SJSA1 (cell line): ENCODE results near the gene WNT16. TPM values are rescaled to one million over a fixed set of nuclear protein-coding genes. Genes with fewer than 3 reads are reported as not detected.
"Not testable (repeated sequence)": the region's sequence is repeated elsewhere in the genome, so short reads cannot be mapped to it uniquely, and the experiment has no call there.

Experiments used
- DNase-seq, 2 experiments: peaks; one replicate each; pipeline ENCODE4 v3.0.0-alpha.2; 2015 to 2020; ENCODE audit warnings: low spot score in 2 of 2, low read depth in 1 of 2
- H3K27ac ChIP-seq: fragments of 250-450 bp; sonication (Bioruptor Pico); 2 replicates; pipeline ENCODE4 v1.5.1; 2020; ENCODE audit warnings: mild to moderate bottlenecking, moderate library complexity
- H3K27me3 ChIP-seq: fragments of 250-450 bp; sonication (Bioruptor Pico); replicated peaks from 2 replicates; pipeline ENCODE4 v1.5.1; 2020; ENCODE audit warnings: mild to moderate bottlenecking, moderate library complexity
- H3K36me3 ChIP-seq: fragments of 250-450 bp; sonication (Bioruptor Pico); 2 replicates; pipeline ENCODE4 v1.5.1; 2020; ENCODE audit warnings: mild to moderate bottlenecking
- H3K4me1 ChIP-seq: fragments of 250-450 bp; sonication (Bioruptor Pico); replicated peaks from 2 replicates; pipeline ENCODE4 v1.6.1; 2021; ENCODE audit warnings: mild to moderate bottlenecking
- H3K4me3 ChIP-seq: fragments of 250-450 bp; sonication (Bioruptor Pico); 2 replicates; pipeline ENCODE4 v1.5.1; 2020; ENCODE audit warnings: mild to moderate bottlenecking
- H3K9me3 ChIP-seq: fragments of 250-450 bp; sonication (Bioruptor Pico); replicated peaks from 2 replicates; pipeline ENCODE4 v1.5.1; 2020; ENCODE audit warnings: mild to moderate bottlenecking
- total RNA-seq: library from RNA; depleted of rRNA; stranded (reverse); fragments of >200 nt; shearing (Covaris generic); gene quantifications from 2 replicates; pipeline ENCODE4 v1.2.3, GENCODE V29; 2014; rRNA removed

The WNT16 gene
- not detected in 2 replicates for total RNA-seq

DNA sequence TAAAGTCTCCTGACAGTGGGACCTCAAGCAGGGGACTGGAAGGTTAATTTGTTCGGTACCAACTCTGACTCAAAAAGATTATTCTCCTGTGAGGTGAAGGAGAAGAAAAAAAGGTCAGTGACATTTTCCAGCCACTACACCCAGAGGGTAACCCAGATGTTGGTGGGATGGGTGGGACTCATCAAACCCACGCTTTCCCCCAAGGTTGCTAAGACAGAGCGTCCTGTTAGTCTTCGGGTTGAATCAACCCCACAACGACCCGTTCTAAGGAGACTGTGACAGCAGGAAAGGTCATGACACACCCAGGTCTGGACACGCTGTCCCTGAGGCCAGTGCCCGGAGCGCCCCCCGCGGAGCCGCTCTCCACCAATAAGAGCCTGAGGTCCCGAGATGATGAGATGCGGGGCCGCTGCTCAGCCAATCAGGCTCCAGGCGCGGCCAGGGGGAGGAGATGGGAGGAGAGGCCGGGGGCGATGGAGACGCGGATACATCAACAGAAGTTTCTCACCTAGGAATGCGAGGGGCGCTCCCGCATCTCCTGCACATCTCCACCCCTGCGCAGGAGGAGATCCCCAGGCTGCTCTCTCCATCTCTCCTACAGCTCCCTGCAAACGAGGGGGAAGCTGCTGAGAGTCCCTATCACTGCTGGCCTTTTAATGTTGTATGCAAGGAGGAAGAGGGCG is at the start of gene WNT16:
Gene WNT16 (plus strand): TSS at position 493 of the 683 bp plus-strand sequence. CDS start 293 bp downstream, outside the sequence.
- Histone ChIP-seq H3K4me3 (peak within 1 kb of the TSS; percentile 39), H3K27me3 (peaks cover 27% of the 10 kb centered on the region), H3K4me1 (peaks cover 5% of the 10 kb centered on the region), H3K36me3 (no peaks in the 10 kb centered on the region), H3K9me3 (no peaks in the 10 kb centered on the region), H3K27ac (no peak within 1 kb of the TSS)
- DNase-seq, result no peak

DNA sequence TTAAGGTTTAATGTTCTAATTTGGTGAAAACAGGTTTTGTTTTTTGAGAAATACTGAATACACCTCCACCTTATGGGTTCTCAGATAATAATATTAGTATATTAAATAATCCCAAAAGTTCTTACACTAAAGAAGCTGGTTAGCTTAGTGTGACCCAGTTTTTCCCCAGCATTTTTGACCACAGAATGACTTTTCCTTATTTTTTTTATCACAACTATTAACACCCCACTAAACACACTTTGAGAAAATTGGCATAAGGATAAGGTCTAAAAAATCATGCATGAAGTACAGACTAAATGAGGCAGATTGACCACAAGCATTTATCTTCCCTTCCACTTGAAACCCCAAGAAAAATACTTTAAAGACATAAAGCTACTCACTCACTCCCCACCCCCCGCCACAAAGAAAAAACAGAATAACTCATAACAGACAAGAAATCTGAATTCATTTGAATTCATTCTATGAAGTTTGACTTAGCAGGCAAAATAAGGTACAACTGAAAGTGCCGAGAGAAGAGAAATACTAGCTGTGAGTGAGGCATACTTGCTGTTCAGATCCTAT is 49.7 kb upstream of the WNT16 start:
- peaks cover 33% of the 10 kb centered on the region for H3K4me1 ChIP-seq
- no peak for DNase-seq
- H3K36me3 ChIP-seq, result peaks cover 16% of the 10 kb centered on the region
- H3K27ac ChIP-seq, result peak overlapping the region; percentile 92
- H3K4me3 ChIP-seq, result no peak overlapping the region
- no peaks in the 10 kb centered on the region for H3K27me3 ChIP-seq
- H3K9me3 ChIP-seq, result no peaks in the 10 kb centered on the region

DNA sequence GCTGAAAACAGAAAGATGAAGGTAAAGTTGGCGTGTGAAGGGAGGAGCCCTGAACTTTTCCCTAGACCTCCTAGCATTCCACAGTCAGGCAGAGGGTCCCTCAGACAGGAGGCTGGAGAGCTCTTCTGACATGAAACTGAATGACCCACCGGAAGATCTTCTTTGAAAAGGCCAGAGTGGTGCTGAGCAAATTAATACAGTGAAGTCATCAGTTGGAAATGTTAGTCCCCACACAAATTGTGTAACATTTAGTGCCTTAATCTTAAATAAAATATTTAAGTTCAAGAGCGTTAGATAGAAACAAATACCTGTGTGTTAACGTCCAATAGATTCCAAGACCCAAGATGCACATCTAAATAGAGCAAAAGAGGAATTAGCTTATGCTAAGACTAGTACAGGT is 49.0 kb upstream of the WNT16 start:
- no peak for DNase-seq
- Histone ChIP-seq H3K27me3 (no peaks in the 10 kb centered on the region), H3K27ac (no peak overlapping the region; the same call in 1 of the 2 replicates), H3K36me3 (peaks cover 16% of the 10 kb centered on the region), H3K9me3 (0 out of 2 replicates have a peak, but pooled peaks cover 2% of the 10 kb centered on the region), H3K4me1 (peaks cover 33% of the 10 kb centered on the region), H3K4me3 (no peak overlapping the region)

- Histone ChIP-seq H3K27ac (no peak overlapping the region), H3K27me3 (no peaks in the 10 kb centered on the region), H3K9me3 (0 out of 2 replicates have a peak, but pooled peaks cover 2% of the 10 kb centered on the region), H3K4me3 (no peak overlapping the region), H3K36me3 (peaks cover 16% of the 10 kb centered on the region), H3K4me1 (peaks cover 33% of the 10 kb centered on the region)
- DNase-seq, result no peak
Measured at GRCh38 chr7:121280656-121281055, 48.1 kb upstream of the WNT16 start.

GRCh38 chr7:121282129-121282528 is 46.7 kb upstream of the WNT16 start:
- DNase-seq, result no peak
- Histone ChIP-seq H3K9me3 (0 out of 2 replicates have a peak, but pooled peaks cover 2% of the 10 kb centered on the region), H3K4me1 (peaks cover 25% of the 10 kb centered on the region), H3K27me3 (no peaks in the 10 kb centered on the region), H3K4me3 (no peak overlapping the region), H3K36me3 (peaks cover 18% of the 10 kb centered on the region), H3K27ac (no peak overlapping the region)

GRCh38 chr7:121285066-121285667 is 43.6 kb upstream of the WNT16 start:
- H3K27me3 ChIP-seq, result no peaks in the 10 kb centered on the region
- H3K4me1 ChIP-seq, result peaks cover 20% of the 10 kb centered on the region
- H3K36me3 ChIP-seq, result peaks cover 21% of the 10 kb centered on the region
- no peak overlapping the region for H3K4me3 ChIP-seq
- 0 out of 2 replicates have a peak, but pooled peaks cover 2% of the 10 kb centered on the region for H3K9me3 ChIP-seq
- no peak overlapping the region for H3K27ac ChIP-seq
- DNase-seq, result no peak

DNA sequence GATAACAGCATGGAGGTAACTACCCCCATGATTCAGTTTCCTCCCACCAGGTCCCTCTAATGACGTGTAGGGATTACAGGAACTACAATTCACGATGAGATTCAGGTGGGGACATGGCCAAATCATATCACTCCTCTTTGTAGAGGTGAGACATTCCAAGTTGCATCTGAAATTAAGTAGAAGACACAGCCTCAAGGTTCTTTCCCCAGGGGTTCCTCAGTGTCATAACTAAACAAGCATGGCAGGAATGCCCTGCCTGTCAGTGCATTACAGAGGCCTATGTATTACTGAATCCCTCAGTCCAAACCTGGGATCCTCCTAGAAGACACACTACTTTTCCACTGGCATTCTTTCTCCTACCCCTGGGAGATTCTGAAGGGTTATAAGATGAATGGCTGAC is 42.6 kb upstream of the WNT16 start:
- H3K27ac ChIP-seq, result no peak overlapping the region
- H3K4me1 ChIP-seq, result peaks cover 20% of the 10 kb centered on the region
- no peaks in the 10 kb centered on the region for H3K27me3 ChIP-seq
- H3K9me3 ChIP-seq, result 0 out of 2 replicates have a peak, but pooled peaks cover 2% of the 10 kb centered on the region
- peaks cover 13% of the 10 kb centered on the region for H3K36me3 ChIP-seq
- no peak for DNase-seq
- H3K4me3 ChIP-seq, result no peak overlapping the region

DNA sequence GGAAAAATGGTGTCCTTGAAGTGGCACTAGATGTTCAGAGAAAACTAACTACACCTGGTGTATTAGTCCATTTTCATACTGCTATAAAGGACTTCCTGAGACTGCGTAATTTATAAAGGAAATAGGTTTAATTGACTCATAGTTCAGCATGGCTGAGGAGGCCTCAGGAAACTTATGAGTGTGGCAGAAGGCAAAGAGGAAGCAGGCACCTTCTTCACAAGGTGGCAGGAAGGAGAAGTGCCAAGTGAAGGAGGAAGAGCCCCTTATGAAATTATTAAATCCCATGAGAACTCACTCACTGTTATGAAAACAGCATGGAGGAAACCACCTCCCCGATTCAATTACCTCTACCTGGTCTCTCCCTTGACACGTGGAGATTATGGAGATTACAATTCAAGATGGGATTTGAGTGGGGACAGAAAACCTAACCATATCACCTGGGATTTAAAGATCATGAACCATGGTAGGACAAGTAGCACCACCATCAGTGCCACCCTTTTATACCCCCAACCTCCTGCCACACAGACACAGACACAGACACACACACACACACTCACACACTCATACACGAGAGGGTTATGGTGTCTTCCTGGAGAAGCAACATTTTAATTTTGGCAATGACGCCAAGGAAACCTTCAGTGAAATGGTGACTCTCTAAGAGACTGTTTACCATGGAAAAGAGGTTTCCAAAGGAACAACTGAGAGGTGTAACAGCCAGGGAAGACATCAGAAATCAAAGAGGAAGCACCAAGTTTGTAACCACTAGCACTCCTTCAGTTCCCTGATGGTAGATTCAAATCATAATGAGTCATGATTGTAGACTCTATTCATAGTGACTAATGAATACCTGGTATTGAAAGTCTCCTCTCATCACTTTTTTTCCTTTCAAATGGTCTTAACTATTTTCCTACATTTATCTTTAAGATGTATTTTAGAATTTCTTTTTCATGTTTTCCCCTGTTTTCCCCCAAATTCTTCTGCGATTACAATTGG is 41.8 kb upstream of the WNT16 start:
- Histone ChIP-seq H3K4me3 (no peak overlapping the region), H3K27me3 (no peaks in the 10 kb centered on the region), H3K27ac (no peak overlapping the region), H3K9me3 (0 out of 2 replicates have a peak, but pooled peaks cover 2% of the 10 kb centered on the region), H3K4me1 (peaks cover 20% of the 10 kb centered on the region), H3K36me3 (peaks cover 13% of the 10 kb centered on the region)
- DNase-seq, result no peak

DNA sequence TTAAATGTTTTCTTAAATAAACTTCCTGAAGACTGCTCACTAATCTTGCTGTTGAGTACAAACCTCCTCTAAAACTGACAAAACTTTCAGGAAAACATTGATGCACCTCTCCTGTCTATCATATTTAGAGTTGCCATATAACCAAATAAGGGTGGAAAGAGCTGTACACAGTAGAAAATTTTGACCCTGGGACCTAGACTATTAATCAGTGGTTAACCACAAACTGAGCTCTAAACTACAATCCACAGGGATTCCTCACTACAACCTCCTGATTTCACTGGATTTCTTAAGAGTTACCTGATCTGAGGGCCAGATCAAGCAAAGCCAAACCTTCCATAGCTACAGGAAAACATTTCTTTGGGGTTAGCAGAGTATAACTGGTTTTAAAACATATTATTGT is 39.9 kb upstream of the WNT16 start:
- H3K9me3 ChIP-seq, result 0 out of 2 replicates have a peak, but pooled peaks cover 2% of the 10 kb centered on the region
- no peak overlapping the region for H3K27ac ChIP-seq
- H3K27me3 ChIP-seq, result no peaks in the 10 kb centered on the region
- H3K4me1 ChIP-seq, result peaks cover 20% of the 10 kb centered on the region
- H3K4me3 ChIP-seq, result no peak overlapping the region
- H3K36me3 ChIP-seq, result peaks cover 9% of the 10 kb centered on the region
- no peak for DNase-seq

DNA sequence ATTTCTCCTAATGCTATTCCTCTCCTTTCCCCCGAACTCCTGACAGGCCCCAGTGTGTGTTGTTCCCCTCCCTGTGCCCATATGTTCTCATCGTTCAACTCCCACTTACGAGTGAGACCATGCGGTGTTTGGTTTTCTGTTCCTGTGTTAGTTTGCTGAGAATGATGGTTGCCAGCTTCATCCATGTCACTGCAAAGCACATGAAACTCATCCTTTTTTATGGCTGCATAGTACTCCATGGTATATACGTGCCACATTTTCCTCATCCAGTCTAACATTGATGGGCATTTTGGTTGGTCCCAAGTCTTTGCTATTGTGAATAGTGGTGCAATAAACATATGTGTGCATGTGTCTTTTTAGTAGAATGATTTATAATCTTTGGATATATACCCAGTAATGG is 38.9 kb upstream of the WNT16 start:
- H3K4me1 ChIP-seq, result peaks cover 20% of the 10 kb centered on the region
- H3K27ac ChIP-seq, DNase-seq, H3K27me3 ChIP-seq, H3K36me3 ChIP-seq, H3K4me3 ChIP-seq, H3K9me3 ChIP-seq: not testable (repeated sequence)

DNA sequence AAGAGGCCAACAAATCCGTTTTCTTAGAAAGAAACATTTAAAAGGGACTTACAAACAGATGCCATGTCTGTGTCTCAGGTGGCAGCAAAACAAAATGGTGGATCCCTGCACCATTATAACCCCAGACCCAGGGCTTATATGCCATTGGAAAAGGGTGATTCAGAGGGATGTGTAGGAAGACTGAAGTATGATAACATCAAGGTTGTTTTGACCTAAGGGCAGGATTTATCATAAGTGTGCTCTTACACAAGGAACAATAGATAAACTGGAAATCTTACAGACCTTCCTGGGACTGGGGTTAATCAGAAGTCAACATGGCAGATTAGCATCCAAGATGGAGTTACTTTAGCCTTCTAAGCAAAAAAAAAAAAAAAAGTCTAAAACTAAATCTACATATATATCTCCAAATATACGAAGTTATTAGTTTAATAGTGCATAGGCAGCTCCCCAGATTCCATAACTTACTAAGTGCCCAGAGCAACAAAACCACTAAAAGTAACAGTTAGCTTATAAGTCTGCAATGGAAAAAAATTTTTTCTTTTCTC is 34.3 kb upstream of the WNT16 start:
- peaks cover 15% of the 10 kb centered on the region for H3K4me1 ChIP-seq
- peaks cover 10% of the 10 kb centered on the region for H3K36me3 ChIP-seq
- no peak overlapping the region for H3K27ac ChIP-seq
- no peak for DNase-seq
- H3K9me3 ChIP-seq, result no peaks in the 10 kb centered on the region
- H3K4me3 ChIP-seq, result no peak overlapping the region
- H3K27me3 ChIP-seq, result no peaks in the 10 kb centered on the region

DNA sequence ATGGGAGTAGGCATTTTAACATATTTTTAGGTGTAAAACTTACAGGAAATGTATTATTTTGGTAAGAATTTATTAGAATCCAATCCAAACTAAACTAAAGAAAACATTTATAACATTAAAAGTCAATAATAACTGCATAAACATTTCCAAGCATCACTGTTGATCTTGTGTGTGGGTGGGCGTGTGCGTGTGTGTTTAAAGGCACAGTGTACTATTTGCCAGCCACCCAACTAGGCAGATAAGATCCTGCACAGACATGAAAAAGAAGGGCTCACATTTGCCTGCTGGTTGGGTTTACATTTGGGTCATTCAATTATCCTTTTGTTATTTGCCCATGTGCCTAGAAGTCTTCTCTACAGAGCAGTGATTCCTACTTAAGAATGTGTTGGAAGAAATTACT is 31.0 kb upstream of the WNT16 start:
- Histone ChIP-seq H3K4me3 (no peak overlapping the region), H3K9me3 (no peaks in the 10 kb centered on the region), H3K4me1 (peaks cover 37% of the 10 kb centered on the region), H3K27ac (no peak overlapping the region), H3K27me3 (no peaks in the 10 kb centered on the region), H3K36me3 (peaks cover 5% of the 10 kb centered on the region)
- DNase-seq, result no peak

- Histone ChIP-seq H3K9me3 (no peaks in the 10 kb centered on the region), H3K27ac (no peak overlapping the region), H3K36me3 (peaks cover 5% of the 10 kb centered on the region), H3K4me3 (no peak overlapping the region), H3K27me3 (no peaks in the 10 kb centered on the region), H3K4me1 (peaks cover 47% of the 10 kb centered on the region)
- DNase-seq, result no peak
Measured at GRCh38 chr7:121298831-121299239, 30.0 kb upstream of the WNT16 start.
